ENCODE data around the gene TLE1.

Gene TLE1

DNA sequence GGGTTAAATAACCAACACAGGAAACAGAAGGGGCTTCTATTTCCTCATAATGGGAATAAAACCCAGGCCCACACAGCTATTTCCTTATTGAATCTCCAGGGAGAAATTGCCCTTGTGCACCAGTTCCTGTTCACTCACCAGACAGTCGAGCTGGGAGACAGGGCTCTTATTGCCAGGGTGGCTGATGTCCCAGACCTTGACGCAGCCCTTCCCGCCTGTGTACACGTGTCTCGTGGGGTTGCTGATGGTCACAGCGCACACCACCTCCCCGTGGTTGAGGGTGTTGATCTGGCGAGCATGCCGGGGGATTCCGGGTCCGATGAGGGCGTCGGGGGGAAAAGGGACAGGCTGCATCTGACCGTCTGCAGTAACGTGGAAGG is 96.5 kb downstream of the TLE1 start:
- Histone ChIP-seq H3K4me1 (no peaks in the 10 kb centered on the region), H3K36me3 (replicated peaks) (no peaks in the 10 kb centered on the region)
- in situ Hi-C loops (cut with MboI; ENCODE audit: low sequenced_read_pairs) = no loop called here

DNA sequence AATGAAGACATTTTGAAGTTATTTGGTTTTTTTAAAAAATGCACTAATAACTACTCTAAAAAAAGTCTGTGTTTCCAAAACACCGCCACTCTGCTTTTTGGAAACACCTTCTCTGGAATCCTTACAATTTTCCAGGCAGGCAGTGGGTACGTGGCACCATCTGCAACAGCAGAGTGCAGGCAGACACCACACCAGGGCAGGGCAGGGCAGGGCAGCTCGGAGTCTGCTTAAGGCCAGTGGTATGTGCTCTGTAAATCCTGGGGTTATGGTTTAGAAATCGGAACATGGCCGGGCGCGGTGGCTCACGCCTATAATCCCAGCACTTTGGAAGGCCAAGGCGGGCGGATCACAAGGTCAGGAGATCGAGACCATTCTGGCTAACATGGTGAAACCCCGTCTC is 97.6 kb downstream of the TLE1 start:
- Histone ChIP-seq H3K4me3 (no peak overlapping the region), H3K4me1 (no peaks in the 10 kb centered on the region), H3K36me3 (replicated peaks) (no peaks in the 10 kb centered on the region), H3K9me3 (no peaks in the 10 kb centered on the region), H3K27me3 (ENCODE audit: low read depth) (no peaks in the 10 kb centered on the region)
- DNase-seq (ENCODE audit: low spot score in 2 of 2) = no peak
- in situ Hi-C loops (cut with MboI; ENCODE audit: low sequenced_read_pairs) = no loop called here

More for the DNA sequence above, 96.5 kb downstream of the TLE1 start:
- no peaks in the 10 kb centered on the region for H3K27me3 ChIP-seq (ENCODE audit: low read depth)
- H3K4me3 ChIP-seq = no peak overlapping the region
- H3K9me3 ChIP-seq = no peaks in the 10 kb centered on the region
- DNase-seq (ENCODE audit: low spot score in 2 of 2) = no peak

DNA sequence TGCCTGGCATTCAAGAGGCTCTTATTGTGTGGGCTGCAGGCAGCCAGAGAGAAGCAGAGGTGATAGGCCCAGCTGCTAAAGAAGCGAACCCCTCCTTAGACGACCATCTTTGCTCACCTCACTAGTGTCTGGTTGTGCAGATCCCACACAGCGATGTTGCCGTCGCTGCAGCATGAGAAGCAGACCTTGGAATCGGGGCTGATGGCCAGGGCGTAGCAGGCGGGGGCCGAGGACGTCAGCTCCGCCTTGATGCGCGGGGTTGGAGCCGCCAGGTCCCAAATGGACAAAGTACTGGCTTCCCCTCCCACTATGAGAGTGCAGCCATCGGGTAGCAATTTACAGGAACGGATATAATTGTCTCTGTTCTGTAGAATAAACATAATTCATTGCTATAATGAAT is 98.7 kb downstream of the TLE1 start:
- Histone ChIP-seq H3K36me3 (replicated peaks) (no peaks in the 10 kb centered on the region), H3K9me3 (no peaks in the 10 kb centered on the region), H3K4me1 (no peaks in the 10 kb centered on the region), H3K4me3 (no peak overlapping the region), H3K27me3 (ENCODE audit: low read depth) (no peaks in the 10 kb centered on the region)
- no peak for DNase-seq (ENCODE audit: low spot score in 2 of 2)
- in situ Hi-C loops (cut with MboI; ENCODE audit: low sequenced_read_pairs) = no loop called here

DNA sequence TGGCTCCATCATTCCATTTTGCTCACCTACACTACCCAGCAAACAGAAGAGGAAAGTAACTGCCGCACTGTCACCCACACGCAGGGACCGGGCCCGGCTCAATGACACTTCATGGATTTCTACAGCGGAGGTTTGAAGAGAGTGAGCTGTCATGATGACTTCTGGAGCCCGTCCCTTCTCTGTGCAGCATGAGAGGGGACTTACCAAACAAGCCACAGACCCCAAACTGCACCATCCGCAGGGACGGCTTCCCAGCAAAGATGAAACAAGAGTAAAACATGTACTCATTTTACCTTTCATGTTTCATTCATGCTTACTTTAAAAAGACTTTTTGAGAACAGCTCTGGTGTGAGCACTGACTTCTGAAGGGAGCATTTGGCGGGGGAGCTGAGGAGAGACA is 99.5 kb downstream of the TLE1 start:
- H3K4me3 ChIP-seq = no peak overlapping the region
- no peaks in the 10 kb centered on the region for H3K27me3 ChIP-seq (ENCODE audit: low read depth)
- in situ Hi-C loops (cut with MboI; ENCODE audit: low sequenced_read_pairs) = no loop called here
- no peaks in the 10 kb centered on the region for H3K36me3 ChIP-seq (replicated peaks)
- DNase-seq (ENCODE audit: low spot score in 2 of 2) = no peak
- no peaks in the 10 kb centered on the region for H3K4me1 ChIP-seq
- no peaks in the 10 kb centered on the region for H3K9me3 ChIP-seq

DNA sequence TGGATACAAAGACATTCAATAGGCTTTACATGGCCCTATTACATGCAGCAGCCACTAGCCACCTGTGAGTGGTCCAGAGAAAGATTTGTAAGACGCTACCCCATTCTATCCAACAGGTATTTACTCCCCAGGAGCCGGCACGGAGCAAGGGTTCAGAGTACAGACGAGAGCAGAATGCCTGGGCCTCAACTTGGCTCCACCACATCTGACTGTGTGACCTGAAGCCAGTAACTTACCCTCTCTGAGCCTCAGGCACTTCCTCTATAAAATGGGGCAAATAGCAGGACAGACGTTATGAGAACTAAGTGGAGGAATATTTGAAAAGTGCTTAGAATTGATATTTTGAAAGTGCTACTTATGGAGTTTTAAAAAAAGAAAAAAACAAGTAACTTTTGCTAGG is 100.0 kb downstream of the TLE1 start:
- DNase-seq (ENCODE audit: low spot score in 2 of 2) = no peak
- Histone ChIP-seq H3K4me3 (no peak overlapping the region), H3K9me3 (no peaks in the 10 kb centered on the region), H3K36me3 (replicated peaks) (no peaks in the 10 kb centered on the region), H3K27me3 (ENCODE audit: low read depth) (no peaks in the 10 kb centered on the region), H3K4me1 (no peaks in the 10 kb centered on the region)
- in situ Hi-C loops (cut with MboI; ENCODE audit: low sequenced_read_pairs) = no loop called here

DNA sequence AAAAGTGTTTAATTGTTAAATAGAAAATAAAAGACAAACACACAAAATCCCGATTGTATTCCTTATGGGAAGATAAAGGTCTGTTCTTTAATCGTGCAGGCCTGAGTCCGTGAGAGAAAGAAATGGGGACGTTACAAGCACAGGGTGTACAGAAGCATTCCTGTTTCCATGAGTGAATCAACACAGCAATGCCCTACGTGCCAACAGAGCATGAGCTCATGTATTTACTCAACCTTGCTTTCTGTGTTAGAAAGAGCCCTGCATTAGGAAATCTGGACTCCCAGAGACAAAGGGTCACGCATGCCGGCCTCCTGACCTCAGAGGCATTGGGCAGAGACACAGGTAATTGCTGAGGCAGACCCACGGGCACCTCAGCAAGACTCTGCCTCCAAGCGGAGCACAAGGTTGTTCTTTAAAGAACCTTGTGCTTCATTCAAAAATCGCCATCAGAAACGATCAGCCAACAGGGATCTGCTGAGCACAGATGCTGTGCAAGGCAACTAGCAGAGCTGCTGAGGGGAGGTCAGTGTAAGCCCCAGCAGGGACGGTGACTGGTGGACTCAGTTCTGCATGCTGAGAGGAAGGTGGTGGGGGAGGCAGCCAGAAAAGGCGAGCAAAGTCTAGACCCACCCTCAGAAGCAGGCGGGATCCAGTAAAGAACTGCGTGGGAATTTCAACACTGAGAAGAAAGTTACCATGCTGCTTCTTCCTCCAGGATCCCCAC is 101.0 kb downstream of the TLE1 start:
- no peaks in the 10 kb centered on the region for H3K9me3 ChIP-seq
- no peak for DNase-seq (ENCODE audit: low spot score in 2 of 2)
- in situ Hi-C loops (cut with MboI; ENCODE audit: low sequenced_read_pairs) = no loop called here
- H3K4me3 ChIP-seq = no peak overlapping the region
- no peaks in the 10 kb centered on the region for H3K27me3 ChIP-seq (ENCODE audit: low read depth)
- H3K36me3 ChIP-seq (replicated peaks) = no peaks in the 10 kb centered on the region
- H3K4me1 ChIP-seq = no peaks in the 10 kb centered on the region

DNA sequence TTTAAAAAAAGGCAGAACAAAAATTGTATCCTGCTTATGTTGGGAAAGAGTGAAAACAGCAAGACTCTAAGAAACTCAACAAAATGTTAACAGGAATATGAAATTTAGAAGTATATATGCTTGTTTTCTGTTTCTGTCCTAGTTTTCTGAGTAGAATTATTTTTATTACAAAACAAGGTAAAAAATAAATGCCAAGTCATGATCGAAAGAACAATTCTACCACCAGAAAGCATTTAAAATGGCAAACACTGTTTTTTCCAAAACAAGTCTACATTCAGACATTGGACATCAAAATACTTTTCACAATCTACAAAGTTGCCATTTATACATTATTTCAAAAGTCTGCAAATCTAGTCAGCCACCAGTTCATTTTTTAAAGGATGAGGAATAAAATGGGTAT is 102.6 kb downstream of the TLE1 start:
- DNase-seq (ENCODE audit: low spot score in 2 of 2) = no peak
- Histone ChIP-seq H3K27me3 (ENCODE audit: low read depth) (no peaks in the 10 kb centered on the region), H3K9me3 (no peaks in the 10 kb centered on the region), H3K4me3 (no peak overlapping the region), H3K36me3 (replicated peaks) (no peaks in the 10 kb centered on the region), H3K4me1 (no peaks in the 10 kb centered on the region)
- in situ Hi-C loops (cut with MboI; ENCODE audit: low sequenced_read_pairs) = no loop called here

DNA sequence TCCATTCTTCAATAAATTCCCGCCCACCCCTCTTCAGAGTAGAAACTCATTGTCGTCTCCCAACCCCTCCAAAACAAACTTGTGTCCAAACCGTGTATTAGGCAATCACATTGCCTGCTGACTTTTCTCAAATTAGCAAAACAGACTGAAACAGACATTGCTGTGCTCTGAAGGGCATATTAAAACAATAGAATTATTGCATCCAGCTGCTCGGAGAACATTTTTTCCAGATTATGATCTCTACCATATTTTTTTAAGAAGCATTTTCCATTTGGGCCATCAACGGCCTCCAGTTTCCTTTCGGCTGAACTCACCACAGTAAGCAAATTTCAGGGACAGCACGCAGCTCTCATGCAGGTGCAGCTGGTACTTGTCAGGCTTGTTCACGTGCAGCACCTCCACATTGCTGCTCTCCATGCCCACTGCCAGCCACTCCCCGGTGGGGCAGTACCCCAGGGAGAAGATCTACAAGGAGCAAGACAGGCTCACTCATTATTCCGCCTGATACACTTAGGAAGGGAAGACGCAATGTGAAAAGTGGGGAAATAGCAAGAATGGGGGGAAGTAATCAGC is 104.1 kb downstream of the TLE1 start:
- in situ Hi-C loops (cut with MboI; ENCODE audit: low sequenced_read_pairs) = no loop called here
- H3K4me1 ChIP-seq = no peaks in the 10 kb centered on the region

DNA sequence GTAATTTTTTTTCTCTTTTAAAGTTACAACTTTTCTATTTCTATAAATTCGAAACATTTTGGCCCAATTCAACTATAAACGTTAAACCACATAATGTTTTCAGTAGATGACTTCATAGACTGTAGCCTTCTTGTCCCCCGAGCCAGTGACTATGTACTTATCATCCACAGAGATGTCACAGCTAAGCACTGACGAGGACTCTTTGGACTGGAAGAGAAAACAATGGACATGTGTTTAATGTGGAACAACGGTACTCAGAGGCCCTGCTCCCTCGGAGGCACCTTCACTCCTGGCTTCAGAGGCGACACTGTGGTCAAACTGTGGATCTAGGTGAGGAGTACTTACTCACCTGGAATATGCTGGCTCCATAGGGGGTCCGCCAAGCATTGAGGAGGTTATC is 105.2 kb downstream of the TLE1 start:
- no peak for DNase-seq (ENCODE audit: low spot score in 2 of 2)

More for the DNA sequence above, 104.1 kb downstream of the TLE1 start:
- H3K4me3 ChIP-seq = no peak overlapping the region
- DNase-seq (ENCODE audit: low spot score in 2 of 2) = no peak
- no peaks in the 10 kb centered on the region for H3K9me3 ChIP-seq
- no peaks in the 10 kb centered on the region for H3K36me3 ChIP-seq (replicated peaks)
- H3K27me3 ChIP-seq (ENCODE audit: low read depth) = no peaks in the 10 kb centered on the region

DNA sequence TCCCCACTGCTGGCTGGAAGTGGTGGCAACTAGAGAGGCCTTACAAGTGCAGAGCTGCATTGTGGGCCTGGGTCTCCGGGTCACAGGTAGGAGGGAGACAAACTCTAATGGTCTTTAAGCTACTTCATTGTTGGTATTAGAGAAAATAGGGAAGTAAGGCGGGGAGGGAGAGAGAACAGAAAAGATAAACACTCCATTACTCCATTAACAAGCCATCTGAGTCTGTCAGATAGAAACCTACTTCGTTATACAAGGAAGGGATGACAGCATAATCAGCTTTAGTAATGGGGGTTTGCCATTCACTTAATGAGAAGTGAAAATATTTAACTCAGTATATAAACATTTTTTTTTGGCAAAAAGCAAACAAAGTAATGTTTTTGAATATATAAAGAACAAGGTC is 107.4 kb downstream of the TLE1 start:
- Histone ChIP-seq H3K36me3 (replicated peaks) (no peaks in the 10 kb centered on the region), H3K27me3 (ENCODE audit: low read depth) (no peaks in the 10 kb centered on the region), H3K9me3 (no peaks in the 10 kb centered on the region), H3K4me3 (no peak overlapping the region), H3K4me1 (no peaks in the 10 kb centered on the region)
- in situ Hi-C loops (cut with MboI; ENCODE audit: low sequenced_read_pairs) = no loop called here
- DNase-seq (ENCODE audit: low spot score in 2 of 2) = no peak

More for the DNA sequence above, 105.2 kb downstream of the TLE1 start:
- Histone ChIP-seq H3K4me1 (no peaks in the 10 kb centered on the region), H3K36me3 (replicated peaks) (no peaks in the 10 kb centered on the region), H3K4me3 (no peak overlapping the region), H3K27me3 (ENCODE audit: low read depth) (no peaks in the 10 kb centered on the region), H3K9me3 (no peaks in the 10 kb centered on the region)
- in situ Hi-C loops (cut with MboI; ENCODE audit: low sequenced_read_pairs) = no loop called here

DNA sequence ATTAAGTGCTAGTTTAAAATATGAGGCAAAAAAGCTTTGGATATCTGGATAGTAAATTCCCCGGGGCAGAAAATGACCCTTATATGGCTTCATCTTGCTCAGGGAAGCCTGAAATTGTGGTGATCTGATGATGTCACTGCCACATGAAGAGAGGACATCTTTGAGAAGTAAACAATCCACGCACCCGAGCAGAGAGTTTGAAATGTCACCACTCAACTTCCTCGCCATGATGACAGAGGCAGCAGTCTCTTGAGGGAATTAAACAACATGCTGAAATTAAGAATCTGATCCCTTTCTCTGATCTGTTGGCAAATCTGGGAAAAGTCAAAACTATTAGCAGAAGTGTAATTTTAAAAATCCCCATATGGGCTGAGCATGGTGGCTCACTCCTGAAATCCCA is 110.0 kb downstream of the TLE1 start:
- Histone ChIP-seq H3K4me1 (no peaks in the 10 kb centered on the region), H3K9me3 (no peaks in the 10 kb centered on the region), H3K27me3 (ENCODE audit: low read depth) (no peaks in the 10 kb centered on the region), H3K4me3 (no peak overlapping the region), H3K36me3 (replicated peaks) (no peaks in the 10 kb centered on the region)
- DNase-seq (ENCODE audit: low spot score in 2 of 2) = no peak
- in situ Hi-C loops (cut with MboI; ENCODE audit: low sequenced_read_pairs) = no loop called here

DNA sequence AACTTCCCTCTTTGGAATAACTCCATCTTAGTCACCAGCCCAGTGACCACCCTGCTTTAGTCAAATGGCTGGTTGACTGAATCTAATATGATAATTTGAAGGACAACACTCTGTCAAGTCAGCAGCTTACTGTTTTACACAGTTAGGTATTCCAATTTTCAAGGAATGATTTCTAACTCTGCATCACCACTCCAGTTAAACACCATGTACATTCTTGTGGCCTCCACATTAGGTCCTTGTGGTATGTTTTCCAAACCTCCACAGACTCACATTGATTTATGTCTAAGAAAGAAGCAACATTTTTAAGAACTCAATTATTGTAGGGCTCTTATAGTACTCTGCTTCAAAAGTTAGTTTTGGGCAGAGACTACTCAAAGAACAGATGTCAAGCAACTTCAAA is 110.7 kb downstream of the TLE1 start:
- no peak for DNase-seq (ENCODE audit: low spot score in 2 of 2)
- no peaks in the 10 kb centered on the region for H3K4me1 ChIP-seq
- H3K36me3 ChIP-seq (replicated peaks) = no peaks in the 10 kb centered on the region
- no peak overlapping the region for H3K4me3 ChIP-seq
- H3K9me3 ChIP-seq = no peaks in the 10 kb centered on the region
- in situ Hi-C loops (cut with MboI; ENCODE audit: low sequenced_read_pairs) = no loop called here
- no peaks in the 10 kb centered on the region for H3K27me3 ChIP-seq (ENCODE audit: low read depth)

DNA sequence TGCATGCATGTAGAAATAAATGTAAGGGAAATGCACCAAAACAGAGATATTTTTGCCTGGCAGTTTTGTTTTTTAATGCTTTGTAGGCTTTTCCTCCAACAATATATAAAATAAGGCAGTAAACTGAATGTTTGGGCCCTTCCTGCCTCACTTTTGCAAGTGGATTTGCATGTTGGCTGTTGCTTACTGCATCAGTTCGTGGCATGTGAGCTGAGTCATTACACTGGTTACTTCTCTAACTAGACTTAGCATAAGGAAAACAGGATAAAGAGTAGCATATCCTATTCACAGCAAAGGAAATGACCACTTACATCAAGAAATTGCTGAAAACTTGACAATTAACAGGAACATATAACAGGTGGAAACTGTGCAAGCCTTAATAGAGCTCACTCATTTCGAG is 113.4 kb downstream of the TLE1 start:
- in situ Hi-C loops (cut with MboI; ENCODE audit: low sequenced_read_pairs) = no loop called here
- DNase-seq (ENCODE audit: low spot score in 2 of 2) = no peak

DNA sequence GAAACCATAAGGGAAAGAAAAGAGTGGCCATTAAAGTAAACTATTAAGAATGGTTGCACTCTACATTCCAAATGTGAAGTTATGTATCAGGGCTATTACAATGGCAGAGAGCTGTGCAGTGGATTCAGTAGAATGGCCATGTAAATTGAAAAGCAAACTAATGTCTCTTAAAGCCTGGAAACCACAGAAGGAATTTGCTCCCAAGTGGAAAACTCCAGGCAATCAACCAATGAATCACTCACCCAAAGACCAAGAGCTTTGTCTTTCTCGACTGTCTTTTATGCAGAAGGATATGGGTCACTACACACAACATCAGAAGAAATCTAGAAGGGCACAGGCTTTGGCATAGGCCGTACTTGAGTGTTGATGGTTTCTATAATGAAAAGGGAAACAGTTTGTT is 114.9 kb downstream of the TLE1 start:
- Histone ChIP-seq H3K4me3 (no peak overlapping the region), H3K4me1 (no peaks in the 10 kb centered on the region), H3K27me3 (ENCODE audit: low read depth) (no peaks in the 10 kb centered on the region), H3K36me3 (replicated peaks) (no peaks in the 10 kb centered on the region), H3K9me3 (no peaks in the 10 kb centered on the region)
- in situ Hi-C loops (cut with MboI; ENCODE audit: low sequenced_read_pairs) = no loop called here
- DNase-seq (ENCODE audit: low spot score in 2 of 2) = no peak

More for the DNA sequence above, 113.4 kb downstream of the TLE1 start:
- Histone ChIP-seq H3K27me3 (ENCODE audit: low read depth) (no peaks in the 10 kb centered on the region), H3K4me1 (no peaks in the 10 kb centered on the region), H3K9me3 (no peaks in the 10 kb centered on the region), H3K4me3 (no peak overlapping the region), H3K36me3 (replicated peaks) (no peaks in the 10 kb centered on the region)

Data from HAP-1 (cell line).